RWPE2 (cell line): ENCODE measurements around the gene SLC13A3.

Source experiments
- ATAC-seq: fragments of 200-7000 bp; cut with Tn5 transposase; 3 replicates; pipeline ENCODE4 v1.9.1; 2021; ENCODE audit warnings: low read depth
- DNase-seq: peaks from one replicate; pipeline ENCODE4 v3.0.0-alpha.2; 2020; ENCODE audit warnings: low spot score
- H3K27ac ChIP-seq: fragments of 450-650 bp; 2 replicates; pipeline ENCODE4 v1.5.1; 2017; ENCODE audit warnings: mild to moderate bottlenecking; ENCODE audit not compliant: poor library complexity, severe bottlenecking
- H3K27me3 ChIP-seq: fragments of 250-450 bp; sonication (Bioruptor Pico); 2 replicates; pipeline ENCODE4 v1.5.1; 2021; ENCODE audit warnings: mild to moderate bottlenecking, moderate library complexity; ENCODE audit not compliant: insufficient read depth, poor library complexity, severe bottlenecking
- H3K36me3 ChIP-seq: fragments of 250-450 bp; sonication (Bioruptor Pico); 2 replicates; pipeline ENCODE4 v1.5.1; 2020; ENCODE audit warnings: low read depth, mild to moderate bottlenecking, moderate library complexity
- H3K4me1 ChIP-seq: fragments of 250-450 bp; sonication (Bioruptor Pico); 2 replicates; pipeline ENCODE4 v1.5.1; 2021; ENCODE audit warnings: mild to moderate bottlenecking, moderate library complexity; ENCODE audit not compliant: insufficient read depth, poor library complexity, severe bottlenecking
- H3K4me3 ChIP-seq: fragments of 250-450 bp; sonication (Bioruptor Pico); 2 replicates; pipeline ENCODE4 v1.5.1; 2021; ENCODE audit warnings: mild to moderate bottlenecking, moderate library complexity; ENCODE audit not compliant: severe bottlenecking
- H3K9me3 ChIP-seq: fragments of 250-450 bp; sonication (Bioruptor Pico); 2 replicates; pipeline ENCODE4 v1.5.1; 2021; ENCODE audit warnings: mild to moderate bottlenecking, moderate library complexity; ENCODE audit not compliant: severe bottlenecking
- TF ChIP-seq, protein P1 (sequence below): fragments of 450-650 bp; IDR thresholded peaks from one replicate; pipeline ENCODE4 v1.5.1; 2017; ENCODE audit warnings: mild to moderate bottlenecking, moderate library complexity; ENCODE audit not compliant: poor library complexity, severe bottlenecking

SLC13A3 gene

DNA sequence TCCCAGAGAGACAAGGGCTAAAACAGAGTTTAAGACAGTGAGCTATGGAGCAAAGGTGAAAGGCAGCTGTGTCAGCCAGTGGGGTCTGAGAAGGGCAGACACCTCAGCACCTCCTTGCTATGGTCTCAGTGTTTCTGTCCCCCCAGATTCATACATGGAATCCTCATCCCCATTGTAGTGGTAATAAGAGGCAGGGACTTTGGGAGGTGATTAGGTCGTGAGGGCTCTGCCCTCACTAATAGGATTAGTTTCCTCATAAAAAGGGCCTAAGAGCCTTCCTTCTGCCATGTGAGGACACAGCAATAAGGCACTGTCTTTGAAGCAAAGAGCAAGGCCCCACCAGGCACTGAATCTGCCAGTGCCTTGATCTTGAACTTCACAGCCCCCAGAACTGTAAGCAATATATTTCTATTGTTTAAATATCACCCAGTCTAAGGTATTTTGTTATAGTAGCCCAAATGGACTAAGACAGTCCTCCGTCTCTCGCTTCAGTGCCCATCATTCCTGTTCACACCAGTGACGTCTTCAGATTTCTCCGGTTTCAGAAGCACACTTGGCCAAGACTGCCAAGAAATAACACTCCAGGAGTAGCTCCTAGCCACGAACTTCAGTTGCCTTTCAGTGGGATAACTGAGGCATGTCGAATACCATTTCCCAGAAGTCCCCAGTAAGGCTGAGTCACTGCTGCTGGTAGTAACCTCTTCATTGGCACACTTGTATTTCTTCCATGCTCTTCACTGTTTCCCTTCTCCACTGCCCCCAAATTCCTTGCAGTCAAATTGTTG lies 32.8 kb downstream of the SLC13A3 start:
- Histone ChIP-seq H3K9me3 (no peaks in the 10 kb centered on the region), H3K36me3 (no peaks in the 10 kb centered on the region), H3K4me3 (no peak overlapping the region), H3K27ac (no peak overlapping the region), H3K27me3 (no peaks in the 10 kb centered on the region), H3K4me1 (peaks cover 3% of the 10 kb centered on the region)
- DNase-seq (no peak), ATAC-seq (no peak)
- TF ChIP-seq, protein P1, sequence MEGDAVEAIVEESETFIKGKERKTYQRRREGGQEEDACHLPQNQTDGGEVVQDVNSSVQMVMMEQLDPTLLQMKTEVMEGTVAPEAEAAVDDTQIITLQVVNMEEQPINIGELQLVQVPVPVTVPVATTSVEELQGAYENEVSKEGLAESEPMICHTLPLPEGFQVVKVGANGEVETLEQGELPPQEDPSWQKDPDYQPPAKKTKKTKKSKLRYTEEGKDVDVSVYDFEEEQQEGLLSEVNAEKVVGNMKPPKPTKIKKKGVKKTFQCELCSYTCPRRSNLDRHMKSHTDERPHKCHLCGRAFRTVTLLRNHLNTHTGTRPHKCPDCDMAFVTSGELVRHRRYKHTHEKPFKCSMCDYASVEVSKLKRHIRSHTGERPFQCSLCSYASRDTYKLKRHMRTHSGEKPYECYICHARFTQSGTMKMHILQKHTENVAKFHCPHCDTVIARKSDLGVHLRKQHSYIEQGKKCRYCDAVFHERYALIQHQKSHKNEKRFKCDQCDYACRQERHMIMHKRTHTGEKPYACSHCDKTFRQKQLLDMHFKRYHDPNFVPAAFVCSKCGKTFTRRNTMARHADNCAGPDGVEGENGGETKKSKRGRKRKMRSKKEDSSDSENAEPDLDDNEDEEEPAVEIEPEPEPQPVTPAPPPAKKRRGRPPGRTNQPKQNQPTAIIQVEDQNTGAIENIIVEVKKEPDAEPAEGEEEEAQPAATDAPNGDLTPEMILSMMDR, result no peak

DNA sequence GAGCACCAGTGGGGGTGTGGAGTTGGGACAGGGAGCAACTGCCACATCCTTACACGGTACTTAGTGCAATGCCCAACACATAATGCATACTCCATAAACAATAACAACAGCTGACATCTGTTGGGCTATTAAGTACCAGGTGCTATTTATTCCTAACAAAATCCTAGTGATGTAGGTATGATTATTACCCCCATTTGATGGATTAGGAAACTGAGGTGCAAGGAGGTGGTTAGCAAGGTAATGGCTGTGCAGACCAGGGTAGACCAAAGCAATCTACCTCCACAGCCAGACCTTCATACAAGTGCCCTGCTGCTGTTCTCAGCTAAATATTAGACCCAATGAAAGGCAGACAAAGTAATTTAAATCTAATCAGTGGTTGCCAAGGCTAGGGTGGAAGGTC lies 36.8 kb downstream of the SLC13A3 start:
- ATAC-seq (no peak), DNase-seq (no peak)
- no peaks in the 10 kb centered on the region for H3K9me3 ChIP-seq
- no peak overlapping the region for H3K27ac ChIP-seq
- H3K36me3 ChIP-seq, result no peaks in the 10 kb centered on the region
- no peaks in the 10 kb centered on the region for H3K27me3 ChIP-seq
- no peak overlapping the region for H3K4me3 ChIP-seq
- H3K4me1 ChIP-seq, result no peaks in the 10 kb centered on the region
- TF ChIP-seq, protein P1, result no peak

DNA sequence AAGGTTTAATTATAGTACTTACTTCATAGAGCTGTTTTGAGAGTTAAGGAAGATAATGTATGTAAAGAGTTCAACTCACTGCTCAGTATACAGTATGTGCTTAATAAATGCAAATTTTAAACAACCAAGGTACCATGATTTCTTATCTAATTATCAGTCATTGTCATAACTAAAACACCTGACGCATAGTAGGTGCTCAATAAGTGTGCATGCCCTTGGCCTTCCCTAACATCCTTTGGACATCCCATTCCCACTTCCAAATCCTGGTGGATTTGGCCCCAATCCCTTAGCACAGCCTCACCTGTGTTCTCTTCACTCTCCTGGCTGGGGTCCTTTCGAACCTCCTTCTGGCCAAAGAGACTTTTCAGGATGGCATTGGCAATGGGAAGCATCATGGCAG lies 41.1 kb downstream of the SLC13A3 start:
- no peaks in the 10 kb centered on the region for H3K36me3 ChIP-seq
- no peaks in the 10 kb centered on the region for H3K4me1 ChIP-seq
- no peaks in the 10 kb centered on the region for H3K9me3 ChIP-seq
- no peak overlapping the region for H3K27ac ChIP-seq
- ATAC-seq (no peak), DNase-seq (no peak)
- TF ChIP-seq, protein P1, result no peak
- no peaks in the 10 kb centered on the region for H3K27me3 ChIP-seq
- H3K4me3 ChIP-seq, result no peak overlapping the region

DNA sequence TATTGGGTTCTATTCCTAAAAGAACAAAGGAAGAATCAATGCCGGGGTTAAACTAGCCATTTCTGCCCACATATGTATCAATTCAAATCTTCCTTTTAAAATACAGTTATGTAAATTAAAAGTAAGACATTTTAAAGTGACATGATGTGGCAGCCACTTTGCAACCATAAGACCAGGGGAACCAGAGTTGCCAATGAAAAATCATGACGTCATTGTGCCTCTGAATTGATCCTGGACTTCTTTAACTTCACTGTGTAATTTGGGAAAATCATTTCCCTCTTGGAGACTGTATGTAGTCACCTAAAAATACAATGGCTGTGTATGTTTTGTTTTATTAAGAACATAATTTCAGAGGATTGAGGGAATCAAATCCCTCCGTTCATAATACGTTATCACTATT lies 42.2 kb downstream of the SLC13A3 start:
- Histone ChIP-seq H3K9me3 (no peaks in the 10 kb centered on the region), H3K36me3 (no peaks in the 10 kb centered on the region), H3K4me3 (no peak overlapping the region), H3K27ac (no peak overlapping the region), H3K27me3 (no peaks in the 10 kb centered on the region), H3K4me1 (no peaks in the 10 kb centered on the region)
- DNase-seq (no peak), ATAC-seq (no peak)
- TF ChIP-seq, protein P1, result no peak

DNA sequence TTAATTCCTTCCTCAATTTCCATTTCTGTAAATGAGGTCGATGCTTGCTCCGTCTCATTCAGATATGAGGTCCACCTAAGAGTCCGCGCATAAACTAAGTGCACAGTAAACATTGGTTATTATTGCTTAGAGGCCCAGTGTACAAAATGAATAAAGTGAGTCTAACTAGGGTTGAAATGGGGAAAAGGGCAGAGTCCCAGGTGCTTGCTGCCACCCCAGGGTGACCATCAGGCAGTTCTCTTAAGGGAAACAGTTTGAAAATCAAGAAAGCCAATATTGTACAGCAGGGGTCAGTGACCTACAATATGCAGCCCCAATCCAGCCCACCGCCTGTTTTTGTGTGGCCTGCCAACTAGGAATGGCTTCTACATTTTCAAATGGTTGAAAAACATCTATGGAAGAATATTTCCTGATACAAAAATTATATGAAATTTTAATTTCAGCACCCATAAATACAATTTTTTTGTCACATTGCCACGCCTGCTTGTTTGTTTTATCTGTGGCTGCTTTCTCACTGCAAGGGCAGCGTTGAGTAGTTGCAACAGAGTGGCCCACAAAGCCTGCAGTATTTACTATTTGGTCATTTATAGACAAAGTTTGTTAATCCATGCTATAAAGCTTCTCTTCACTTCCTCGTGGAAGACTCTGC lies 43.3 kb downstream of the SLC13A3 start:
- no peaks in the 10 kb centered on the region for H3K36me3 ChIP-seq
- no peak overlapping the region for H3K4me3 ChIP-seq
- no peaks in the 10 kb centered on the region for H3K27me3 ChIP-seq
- DNase-seq, result no peak
- H3K9me3 ChIP-seq, result no peaks in the 10 kb centered on the region
- TF ChIP-seq, protein P1, result no peak
- ATAC-seq, result no peak
- no peak overlapping the region for H3K27ac ChIP-seq
- H3K4me1 ChIP-seq, result no peaks in the 10 kb centered on the region
